ENCODE results near the gene OLFML2B. TPM values are rescaled to one million over a fixed set of nuclear protein-coding genes. Genes with fewer than 3 reads are reported as not detected.
A peak's percentile ranks its signal among the peaks of the same experiment; 100 is the strongest.
"Not testable (repeated sequence)": the region's sequence is repeated elsewhere in the genome, so short reads cannot be mapped to it uniquely, and the experiment has no call there.

Gene OLFML2B
- 0.31 TPM in 1 of 2 replicates, not detected in the other for total RNA-seq (2014; rRNA removed; shearing (Covaris generic))

DNA sequence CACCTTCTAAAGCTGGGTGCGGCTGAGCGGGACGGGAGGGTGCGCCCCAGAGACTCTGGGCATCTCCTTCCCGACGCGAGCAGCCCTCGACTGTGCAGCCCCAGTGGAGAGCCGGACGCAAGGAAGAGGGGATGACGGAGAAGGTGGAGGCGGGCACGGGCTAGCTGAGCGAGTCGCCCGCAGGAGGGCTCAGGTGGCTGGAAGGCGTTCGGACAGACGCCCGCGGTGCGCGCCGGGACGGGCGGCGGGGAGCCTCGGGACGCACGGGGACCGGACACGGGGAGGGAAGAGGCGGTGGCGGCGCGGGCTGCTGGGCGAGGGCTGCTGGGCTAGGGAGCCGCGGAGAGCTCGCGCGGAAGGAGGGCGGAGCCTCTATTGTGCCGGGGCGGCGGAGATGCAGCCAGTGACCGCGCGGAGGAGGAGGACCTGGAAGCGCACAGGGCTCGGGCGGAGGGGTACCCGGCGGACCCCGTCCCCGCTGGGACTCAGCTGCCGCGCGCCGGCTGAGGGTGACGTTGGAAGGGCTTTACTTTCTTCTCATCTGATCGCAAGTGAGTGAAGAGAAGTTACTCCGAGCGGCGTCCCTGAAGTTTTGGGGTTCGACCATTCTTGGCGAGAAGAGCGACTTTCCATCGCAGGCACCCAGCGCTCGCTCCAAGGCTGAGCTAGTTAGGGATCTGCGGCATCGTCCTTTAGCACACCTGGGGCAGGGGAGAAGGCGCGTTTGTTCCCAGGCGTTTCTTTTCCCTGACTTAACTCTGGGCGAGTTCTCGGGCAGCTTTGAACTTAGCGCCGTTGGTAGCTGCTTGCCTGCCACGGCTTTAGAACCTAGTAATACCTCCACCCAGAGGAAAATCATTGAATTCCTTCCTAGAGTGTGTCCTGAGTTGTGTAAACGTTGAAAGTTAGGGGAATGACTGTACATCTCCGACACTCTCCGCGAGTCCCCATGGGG is at the start of gene OLFML2B:
OLFML2B (minus strand) TSS at position 323 of the 955 bp plus-strand sequence. CDS start 439 bp downstream, outside the sequence.
- in situ Hi-C loops (cut with HindIII; ENCODE audit: low sequenced_read_pairs): no loop called here
- peak; percentile 14 for DNase-seq (ENCODE audit: low spot score)

DNA sequence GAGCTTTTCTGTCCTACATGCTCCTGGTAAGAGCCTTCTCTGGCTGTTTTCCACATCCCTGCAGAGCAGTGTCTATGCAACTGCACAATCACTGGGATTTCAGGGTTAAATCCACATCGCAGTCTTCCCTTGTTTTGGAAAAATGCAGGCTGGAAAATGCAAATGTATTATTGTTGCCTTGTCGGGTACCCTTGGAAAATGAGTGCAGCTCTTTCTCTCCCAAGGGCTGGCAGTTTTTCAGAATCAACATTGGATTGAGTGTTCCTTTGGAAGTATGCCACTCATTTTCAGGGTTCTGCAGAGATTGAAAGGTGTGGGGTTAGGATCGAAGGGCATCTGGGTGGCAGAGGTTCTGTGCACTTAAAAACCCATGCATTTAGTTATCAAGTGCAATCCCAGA is 49.1 kb upstream of the OLFML2B start:
- in situ Hi-C loops (cut with HindIII; ENCODE audit: low sequenced_read_pairs): no loop called here
- peak; percentile 26 for DNase-seq (ENCODE audit: low spot score)

DNA sequence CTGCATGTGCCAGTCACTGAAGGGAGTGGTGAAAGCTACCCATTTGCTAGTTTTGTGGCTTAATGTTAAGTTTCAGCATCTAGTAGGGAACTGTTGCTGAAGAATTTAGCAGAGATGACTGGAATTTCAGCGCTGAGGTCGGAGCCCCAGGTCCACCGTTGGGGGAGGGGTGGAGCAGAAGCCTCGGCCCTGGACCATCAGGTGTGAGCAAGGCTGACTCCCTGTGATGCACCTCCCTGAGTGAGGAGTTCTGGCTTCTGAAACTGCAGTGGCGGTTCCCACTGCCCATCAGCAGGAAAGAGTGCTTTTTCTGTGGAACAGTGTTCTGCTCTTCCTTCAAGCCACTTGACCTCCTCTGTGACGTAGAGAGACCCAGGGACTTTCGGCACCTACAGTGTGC is 47.2 kb upstream of the OLFML2B start:
- peak; percentile 50 for DNase-seq (ENCODE audit: low spot score)
- in situ Hi-C loops (cut with HindIII; ENCODE audit: low sequenced_read_pairs): no loop called here

DNA sequence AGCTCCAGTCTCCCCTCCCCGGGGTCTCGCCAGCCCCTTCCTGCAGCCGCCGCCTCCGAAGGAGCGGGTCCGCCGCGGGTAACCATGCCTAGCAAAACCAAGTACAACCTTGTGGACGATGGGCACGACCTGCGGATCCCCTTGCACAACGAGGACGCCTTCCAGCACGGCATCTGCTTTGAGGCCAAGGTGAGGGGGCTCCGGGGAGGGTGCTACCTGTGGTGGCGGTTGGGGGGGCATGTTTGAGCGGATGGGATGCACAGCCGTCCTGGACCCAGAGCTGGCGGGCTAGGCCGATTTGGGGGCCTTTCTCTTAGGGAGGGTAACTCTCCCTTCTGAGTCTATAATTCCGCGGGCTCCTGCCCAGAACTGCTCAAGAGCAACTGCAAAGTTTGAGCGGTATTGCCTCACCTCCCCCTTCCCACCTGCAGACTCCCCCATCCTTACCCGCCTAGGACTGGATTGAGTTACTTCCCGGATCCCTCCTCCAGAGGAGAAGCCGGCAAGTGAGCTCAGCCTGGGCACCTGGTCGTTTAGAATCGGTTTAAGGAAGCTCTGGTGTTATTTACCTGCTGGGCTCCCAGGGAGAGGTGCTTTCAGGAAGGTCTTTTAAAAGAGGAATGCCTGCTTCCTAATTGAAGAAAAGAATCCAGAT is 46.6 kb upstream of the OLFML2B start:
- in situ Hi-C loops (cut with HindIII; ENCODE audit: low sequenced_read_pairs): no loop called here
- peak; percentile 45 for DNase-seq (ENCODE audit: low spot score)

DNA sequence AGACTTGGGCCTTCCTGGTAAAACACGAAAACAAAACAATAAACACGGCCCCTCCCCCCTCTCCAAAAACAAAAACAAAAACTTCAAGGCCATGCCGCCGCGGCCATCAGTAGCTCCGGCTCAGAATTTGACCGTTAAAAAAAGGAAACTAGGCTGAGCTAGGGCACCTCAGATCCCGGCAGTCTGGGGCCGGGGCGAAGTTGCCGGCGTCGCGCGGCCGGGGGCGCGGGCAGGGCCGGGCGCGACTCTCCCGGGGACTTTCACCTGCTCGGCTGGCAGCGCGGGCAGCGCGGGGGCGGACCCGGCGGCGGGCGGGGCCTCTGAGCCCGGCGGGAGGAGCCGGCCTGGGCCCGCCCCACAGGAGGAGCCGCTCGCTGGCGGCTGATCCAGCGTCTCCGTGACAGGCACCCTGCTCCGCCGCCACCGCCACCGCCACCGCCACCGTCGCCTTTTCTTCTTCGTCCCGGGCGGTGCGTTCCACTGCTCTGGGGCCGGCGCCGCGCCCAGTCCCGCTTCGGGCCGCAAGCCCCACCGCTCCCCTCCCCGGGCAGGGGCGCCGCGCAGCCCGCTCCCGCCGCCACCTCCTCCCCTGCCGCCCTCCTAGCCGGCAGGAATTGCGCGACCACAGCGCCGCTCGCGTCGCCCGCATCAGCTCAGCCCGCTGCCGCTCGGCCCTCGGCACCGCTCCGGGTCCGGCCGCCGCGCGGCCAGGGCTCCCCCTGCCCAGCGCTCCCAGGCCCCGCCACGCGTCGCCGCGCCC is 45.8 kb upstream of the OLFML2B start, which contains the start of gene NOS1AP:
NOS1AP (plus strand) TSS at position 358 of the 760 bp plus-strand sequence. CDS start 487 bp downstream, outside the sequence.
- peak; percentile 85 for DNase-seq (ENCODE audit: low spot score)
- in situ Hi-C loops (cut with HindIII; ENCODE audit: low sequenced_read_pairs): no loop called here

DNA sequence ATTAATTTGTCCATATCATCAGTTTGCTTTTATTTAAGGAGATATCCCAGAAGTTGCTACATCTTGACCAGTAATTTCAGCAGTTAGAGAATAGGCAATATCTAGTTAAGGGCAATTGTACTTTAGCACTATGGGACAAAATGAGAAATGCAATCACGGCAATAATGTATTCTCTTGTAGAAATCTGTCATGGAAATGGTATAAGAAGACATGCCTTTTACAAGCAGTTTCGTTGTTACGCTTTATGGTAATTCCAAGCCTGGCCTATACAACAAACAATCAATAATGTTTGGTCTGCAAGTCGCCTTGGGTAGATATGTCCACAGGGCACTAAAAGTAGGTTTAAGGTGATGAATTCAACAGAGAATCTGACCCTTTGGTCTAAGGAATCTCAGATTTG is 44.6 kb upstream of the OLFML2B start:
- no peak for DNase-seq (ENCODE audit: low spot score)
- in situ Hi-C loops (cut with HindIII; ENCODE audit: low sequenced_read_pairs): no loop called here

DNA sequence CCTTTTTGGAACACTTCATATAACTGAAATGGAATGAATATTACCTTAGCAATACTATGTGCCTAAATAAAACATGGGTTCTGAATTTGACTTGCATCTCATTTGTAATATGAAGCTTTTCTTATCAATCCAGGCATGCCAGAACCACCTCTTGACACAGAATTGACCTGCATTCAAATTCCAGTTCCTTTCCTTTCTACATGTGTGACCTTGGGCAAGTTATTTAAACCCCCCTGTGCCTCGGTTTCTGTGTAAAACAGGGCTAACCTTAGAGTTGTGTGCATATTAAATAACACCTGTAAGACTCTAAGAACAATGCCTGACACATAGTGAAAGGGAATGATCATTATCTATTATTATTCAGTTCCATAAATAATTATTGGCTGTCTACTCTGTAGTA is 43.8 kb upstream of the OLFML2B start:
- in situ Hi-C loops (cut with HindIII; ENCODE audit: low sequenced_read_pairs): no loop called here
- DNase-seq (ENCODE audit: low spot score): no peak

DNA sequence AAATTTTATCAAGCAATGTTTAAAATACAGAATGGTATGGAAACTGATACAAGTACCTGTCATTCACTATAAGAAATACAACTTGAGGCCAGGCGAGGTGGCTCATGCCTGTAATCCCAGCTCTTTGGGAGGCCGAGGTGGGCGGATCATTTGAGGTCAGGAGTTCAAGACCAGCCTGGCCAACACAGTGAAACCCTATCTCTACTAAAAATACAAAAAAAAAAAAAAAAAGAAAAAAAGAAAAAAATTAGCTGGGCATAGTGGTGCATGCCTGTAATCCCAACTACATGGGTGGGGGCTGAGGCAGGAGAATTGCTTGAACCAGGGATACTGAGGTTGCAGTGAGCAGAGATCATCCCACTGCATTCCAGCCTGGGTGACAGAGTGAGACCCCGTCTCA is 43.2 kb upstream of the OLFML2B start:
- DNase-seq (ENCODE audit: low spot score); in situ Hi-C loops (cut with HindIII; ENCODE audit: low sequenced_read_pairs): not testable (repeated sequence)

DNA sequence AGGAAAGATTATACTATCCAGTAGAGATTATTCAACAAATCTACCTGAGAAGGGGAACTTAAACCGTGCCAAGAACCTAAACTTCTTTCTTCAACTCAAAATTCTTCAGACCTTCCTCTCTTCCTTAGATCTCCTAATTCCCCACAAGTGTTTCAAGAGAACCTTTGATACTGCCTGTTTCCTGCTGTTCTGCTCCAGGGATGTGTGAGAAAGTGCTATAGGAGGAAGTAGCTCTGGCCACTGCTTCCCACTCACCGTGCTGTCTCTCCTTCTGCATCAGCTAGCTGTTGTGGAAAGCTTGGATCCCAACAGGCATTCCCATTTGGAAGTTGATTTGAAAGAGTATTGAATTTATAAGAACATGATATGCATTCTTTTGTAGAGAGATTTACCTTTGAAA is 41.3 kb upstream of the OLFML2B start:
- DNase-seq (ENCODE audit: low spot score): no peak
- in situ Hi-C loops (cut with HindIII; ENCODE audit: low sequenced_read_pairs): no loop called here

DNA sequence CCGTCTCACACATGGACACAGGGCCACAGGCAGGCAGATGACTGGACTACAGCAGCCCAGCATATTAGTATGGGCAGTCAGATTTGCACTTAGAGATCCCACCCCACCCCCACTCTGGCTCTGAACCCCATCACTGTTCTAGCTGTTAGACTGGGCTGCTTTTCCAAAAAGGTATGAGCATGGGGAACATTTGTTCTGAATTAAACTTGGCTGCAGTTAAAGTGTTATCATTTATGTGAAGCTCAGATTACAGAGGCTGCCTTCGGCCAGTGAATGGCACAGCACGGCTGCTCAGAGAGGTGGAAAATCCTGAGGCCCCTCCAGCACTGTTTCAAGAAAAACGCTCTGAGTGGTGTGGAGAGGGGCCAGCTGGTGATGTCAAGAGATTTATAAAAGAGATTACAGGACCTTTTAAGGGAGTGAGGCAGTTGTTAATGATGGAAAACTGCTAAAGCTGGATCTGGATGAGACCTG is 38.9 kb upstream of the OLFML2B start:
- in situ Hi-C loops (cut with HindIII; ENCODE audit: low sequenced_read_pairs): no loop called here
- DNase-seq (ENCODE audit: low spot score): peak; percentile 23

DNA sequence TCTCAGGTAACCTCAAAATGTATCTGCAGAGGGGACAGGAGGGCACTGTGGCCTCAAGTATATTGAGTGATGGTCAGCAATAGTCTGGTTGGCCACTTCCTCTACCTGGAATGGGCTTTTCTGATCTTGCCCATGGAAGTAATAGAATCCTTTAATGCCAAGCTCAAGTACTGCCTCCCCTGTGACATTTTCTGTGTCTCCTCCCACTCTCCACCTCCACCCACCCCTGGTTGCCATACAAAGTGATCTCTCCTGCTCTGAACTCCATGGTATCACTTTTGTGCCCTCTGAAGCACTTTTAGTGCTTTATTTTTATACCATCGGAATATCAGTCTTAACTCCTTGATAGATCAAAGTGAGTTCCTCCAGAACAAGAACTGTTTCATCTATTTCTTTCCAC is 36.6 kb upstream of the OLFML2B start:
- in situ Hi-C loops (cut with HindIII; ENCODE audit: low sequenced_read_pairs): no loop called here

DNA sequence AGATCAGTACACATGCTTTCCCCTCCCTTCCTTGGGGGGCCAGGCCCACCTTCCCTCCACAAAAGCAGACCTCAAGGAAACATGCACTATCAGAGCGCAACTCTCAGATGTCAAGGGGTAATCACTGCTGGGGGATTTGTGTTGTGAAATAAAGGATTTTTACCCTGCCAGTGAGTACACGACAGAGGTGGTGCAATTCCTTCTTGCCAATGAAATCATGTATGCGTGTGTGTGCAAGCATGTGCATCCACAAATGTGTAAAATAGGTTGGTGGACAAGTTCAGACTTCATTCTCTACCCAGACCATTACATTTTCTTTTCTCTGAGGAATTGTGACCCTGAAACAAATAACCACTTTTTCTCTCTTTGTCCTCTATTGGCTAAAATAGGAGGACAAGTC is 36.1 kb upstream of the OLFML2B start:
- in situ Hi-C loops (cut with HindIII; ENCODE audit: low sequenced_read_pairs): no loop called here

More for the DNA sequence above, 36.6 kb upstream of the OLFML2B start:
- DNase-seq (ENCODE audit: low spot score): no peak

DNA sequence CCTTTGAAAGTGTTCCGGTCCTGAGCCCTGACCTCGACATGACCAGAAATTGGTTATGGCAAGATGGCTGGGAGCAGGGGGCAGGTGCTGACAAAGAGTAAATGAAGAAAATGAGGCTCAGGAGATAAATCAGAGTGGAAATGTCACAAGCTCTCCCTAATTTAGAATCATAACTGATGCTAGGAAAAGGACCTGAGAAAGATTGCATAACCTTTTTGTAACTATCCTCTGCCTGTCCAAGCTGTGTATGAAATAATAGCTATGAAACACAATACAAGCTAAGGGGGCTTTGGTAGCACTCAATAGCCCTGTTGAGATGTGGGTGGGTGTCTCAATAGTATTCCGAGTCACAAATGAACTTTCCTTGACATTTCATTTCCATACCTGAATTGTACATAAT is 32.9 kb upstream of the OLFML2B start:
- in situ Hi-C loops (cut with HindIII; ENCODE audit: low sequenced_read_pairs): no loop called here
- DNase-seq (ENCODE audit: low spot score): no peak

More for the DNA sequence above, 36.1 kb upstream of the OLFML2B start:
- no peak for DNase-seq (ENCODE audit: low spot score)

DNA sequence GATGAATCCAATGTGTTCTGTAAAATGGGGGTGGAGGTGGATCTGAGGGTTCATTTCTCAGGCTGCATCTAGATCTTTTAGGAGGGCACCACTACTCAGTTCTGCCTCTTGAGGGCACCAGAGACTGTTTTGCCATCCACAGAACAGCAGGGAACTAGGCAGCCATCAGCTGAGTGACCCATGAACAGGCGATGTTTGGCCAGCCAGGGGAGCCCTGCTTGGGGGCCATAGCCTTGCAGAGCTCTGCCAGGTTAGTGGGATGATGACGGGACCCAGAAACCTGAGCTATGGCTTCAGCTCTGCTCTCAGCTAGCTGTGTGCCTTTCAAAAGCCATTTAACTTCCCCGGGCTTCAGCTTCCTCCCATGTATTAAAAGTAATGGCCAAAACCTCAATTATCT is 32.4 kb upstream of the OLFML2B start:
- in situ Hi-C loops (cut with HindIII; ENCODE audit: low sequenced_read_pairs): no loop called here
- DNase-seq (ENCODE audit: low spot score): peak; percentile 84

DNA sequence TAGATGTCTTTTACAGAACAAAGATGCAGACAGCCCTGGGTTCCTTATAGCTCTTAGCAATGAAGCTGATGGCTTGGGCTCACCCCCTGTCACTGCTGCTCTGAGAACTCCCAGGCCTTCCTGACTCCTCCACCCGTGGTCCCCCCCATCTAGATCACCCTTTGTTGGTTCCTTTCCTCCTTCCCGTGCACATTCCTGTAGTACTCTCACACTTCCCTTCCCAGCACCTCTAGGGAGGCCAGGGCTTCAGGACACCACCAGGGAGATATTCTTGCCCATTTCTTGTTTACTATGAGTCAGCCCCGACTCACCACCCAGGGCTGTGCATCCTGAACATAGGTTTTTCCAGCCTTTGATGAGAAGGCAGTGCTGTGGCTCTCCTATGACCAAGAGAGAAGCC is 31.4 kb upstream of the OLFML2B start:
- DNase-seq (ENCODE audit: low spot score): no peak
- in situ Hi-C loops (cut with HindIII; ENCODE audit: low sequenced_read_pairs): no loop called here

DNA sequence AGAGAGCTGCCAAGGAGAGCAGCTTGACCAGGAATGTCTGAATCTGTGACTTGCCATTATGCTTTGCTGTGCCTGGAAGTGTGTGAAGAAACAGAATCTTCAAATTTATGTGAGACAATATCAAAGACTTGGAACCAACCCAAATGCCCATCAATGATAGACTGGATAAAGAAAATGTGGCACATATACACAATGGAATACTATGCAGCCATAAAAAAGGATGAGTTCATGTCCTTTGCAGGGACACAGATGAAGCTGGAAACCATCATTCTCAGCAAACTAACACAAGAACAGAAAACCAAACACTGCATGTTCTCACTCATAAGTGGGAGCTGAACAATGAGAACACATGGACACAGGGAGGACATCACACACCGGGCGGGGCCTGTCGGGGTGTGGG is 30.3 kb upstream of the OLFML2B start:
- in situ Hi-C loops (cut with HindIII; ENCODE audit: low sequenced_read_pairs): not testable (repeated sequence)

DNA sequence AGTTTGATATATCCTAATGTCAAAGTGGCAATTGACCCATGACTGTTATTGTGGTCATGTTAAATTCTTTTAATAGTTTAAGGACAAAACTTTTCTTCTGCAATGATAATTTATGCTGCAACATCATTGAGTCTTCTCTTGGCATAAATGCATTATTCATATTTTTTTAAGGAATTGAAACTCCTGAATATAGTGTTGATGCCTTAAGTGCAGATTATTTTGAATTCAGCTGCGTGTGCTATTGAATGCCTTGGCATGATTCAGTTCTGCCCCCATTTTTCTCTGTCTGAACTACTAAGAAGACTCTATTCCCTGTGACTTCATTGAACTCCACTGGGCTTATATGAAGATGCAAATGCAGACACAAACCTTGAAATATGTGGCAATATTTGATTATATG is 23.3 kb upstream of the OLFML2B start:
- DNase-seq (ENCODE audit: low spot score): no peak
- in situ Hi-C loops (cut with HindIII; ENCODE audit: low sequenced_read_pairs): no loop called here

More for the DNA sequence above, 30.3 kb upstream of the OLFML2B start:
- not testable (repeated sequence) for DNase-seq (ENCODE audit: low spot score)

DNA sequence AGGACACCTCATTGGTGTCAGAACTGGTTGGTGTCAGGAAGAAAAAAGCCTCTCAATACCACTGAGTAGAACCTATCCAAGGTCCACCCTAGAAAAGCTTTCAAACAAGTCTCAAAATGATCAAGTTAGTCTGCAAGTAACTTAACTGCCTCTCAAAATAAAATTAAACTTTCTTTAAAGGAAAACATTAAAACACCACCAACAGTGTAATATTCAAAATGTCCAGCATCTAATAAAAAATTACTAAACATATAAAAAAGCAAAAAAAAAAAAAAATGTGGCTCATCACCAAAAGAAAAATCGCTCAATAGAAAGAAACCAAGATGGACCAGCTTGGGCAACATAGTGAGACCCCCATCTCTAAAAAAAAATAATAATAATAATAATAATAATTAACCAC is 18.7 kb upstream of the OLFML2B start:
- in situ Hi-C loops (cut with HindIII; ENCODE audit: low sequenced_read_pairs): no loop called here

DNA sequence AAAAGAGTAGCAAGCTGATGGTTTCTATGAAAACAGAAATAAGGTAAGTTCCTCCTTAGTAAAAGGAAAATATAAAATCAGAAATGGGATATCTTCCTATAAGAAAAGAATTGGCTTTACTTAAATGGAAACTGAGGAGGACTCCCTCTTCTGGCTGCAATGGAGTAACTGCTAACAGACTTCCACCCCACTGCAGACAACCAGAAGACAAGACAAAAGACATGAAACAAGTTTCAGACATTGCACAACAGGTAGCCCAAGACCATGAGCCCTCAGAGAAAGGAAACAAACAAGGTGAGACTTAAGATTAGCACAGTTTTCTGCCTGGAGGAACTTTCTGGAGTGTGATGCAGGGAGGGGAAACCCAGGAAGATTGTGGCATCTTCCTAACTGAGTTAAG is 17.0 kb upstream of the OLFML2B start:
- no peak for DNase-seq (ENCODE audit: low spot score)
- in situ Hi-C loops (cut with HindIII; ENCODE audit: low sequenced_read_pairs): no loop called here

More for the DNA sequence above, 18.7 kb upstream of the OLFML2B start:
- DNase-seq (ENCODE audit: low spot score): no peak
